Skeletal muscle tissue (tissue), 4 donors: ENCODE results near the gene ZNF718. TPM values are rescaled to one million over a fixed set of nuclear protein-coding genes. Genes with fewer than 3 reads are reported as not detected.
"Not testable (repeated sequence)": the region's sequence is repeated elsewhere in the genome, so short reads cannot be mapped to it uniquely, and the experiment has no call there.

ENCODE experiments used
- H3K27ac ChIP-seq: one replicate; pipeline ENCODE4 v1.7.0; 2013; ENCODE audit warnings: mild to moderate bottlenecking, low read depth, low read length, inconsistent platforms
- H3K27me3 ChIP-seq, 3 donors: one replicate each; pipeline ENCODE4 v1.7.0; 2013; ENCODE audit warnings: low read length in 3 of 3; ENCODE audit not compliant: control insufficient read depth in 3 of 3, insufficient read depth in 3 of 3
- H3K36me3 ChIP-seq, 3 donors: one replicate each; pipeline ENCODE4 v1.7.0; 2013; ENCODE audit warnings: low read length in 3 of 3; ENCODE audit not compliant: control insufficient read depth in 3 of 3, insufficient read depth in 3 of 3
- H3K4me1 ChIP-seq, 3 donors: one replicate each; pipeline ENCODE4 v1.7.0; 2013; ENCODE audit warnings: low read length in 3 of 3, mild to moderate bottlenecking in 3 of 3; ENCODE audit not compliant: control insufficient read depth in 3 of 3, insufficient read depth in 3 of 3
- H3K4me3 ChIP-seq, 3 donors: one replicate each; pipeline ENCODE4 v1.7.0; 2013; ENCODE audit warnings: low read length in 3 of 3
- H3K9ac ChIP-seq, 3 donors: one replicate each; pipeline ENCODE4 v1.7.0; 2013; ENCODE audit warnings: low read length in 3 of 3, mild to moderate bottlenecking in 3 of 3, moderate library complexity in 2 of 3, low read depth in 1 of 3
- H3K9me3 ChIP-seq, 3 donors: one replicate each; pipeline ENCODE4 v1.7.0; 2013; ENCODE audit warnings: low read length in 3 of 3; ENCODE audit not compliant: control insufficient read depth in 3 of 3
- total RNA-seq: library from RNA; depleted of rRNA; stranded (reverse); fragments of >200 nt; gene quantifications from one replicate; pipeline ENCODE4 v1.2.3, GENCODE V29; 2014
- donor health status: Osteomylitis.

Gene ZNF718
- total RNA-seq, 1 donor from 2014 or later, result 5.2 TPM

- Histone ChIP-seq H3K9me3 (peaks cover 0 to 10% (median 5%) of the 10 kb centered on the region in 3 donors), H3K4me1 (no peaks in the 10 kb centered on the region), H3K4me3 (no peak overlapping the region), H3K27me3 (peaks cover 6 to 12% (median 11%) of the 10 kb centered on the region in 3 donors), H3K36me3 (no peaks in the 10 kb centered on the region), H3K9ac (no peak overlapping the region), H3K27ac (no peak overlapping the region)
Observed at GRCh38 chr4:114149-114548, 10.2 kb upstream of the ZNF718 start.

DNA sequence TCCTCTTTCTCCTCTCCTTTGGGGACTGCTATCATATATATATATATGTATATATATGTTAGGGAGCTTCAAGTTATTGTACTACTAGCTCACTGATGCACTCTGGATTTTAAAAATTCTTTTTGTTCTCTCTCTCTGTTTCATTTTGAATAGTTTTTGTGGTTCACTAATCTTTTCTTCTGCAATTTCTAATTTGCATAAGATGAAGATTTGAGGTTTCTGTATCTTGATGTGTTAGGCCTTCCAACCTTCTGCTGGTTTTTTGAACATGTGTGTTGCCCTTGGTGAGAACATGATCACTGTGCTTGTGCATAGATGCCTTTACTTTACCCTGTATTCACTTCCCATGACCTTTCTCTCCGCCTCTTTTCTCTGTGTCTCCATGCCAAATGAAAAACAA is 7.8 kb upstream of the ZNF718 start:
- H3K9ac ChIP-seq, result no peak overlapping the region
- H3K4me1 ChIP-seq, result no peaks in the 10 kb centered on the region
- H3K27me3 ChIP-seq, result no peaks in the 10 kb centered on the region
- H3K27ac ChIP-seq, result no peak overlapping the region
- no peaks in the 10 kb centered on the region for H3K36me3 ChIP-seq
- H3K9me3 ChIP-seq, result peaks cover 2 to 5% (median 2%) of the 10 kb centered on the region in 3 donors
- H3K4me3 ChIP-seq, result no peak overlapping the region

DNA sequence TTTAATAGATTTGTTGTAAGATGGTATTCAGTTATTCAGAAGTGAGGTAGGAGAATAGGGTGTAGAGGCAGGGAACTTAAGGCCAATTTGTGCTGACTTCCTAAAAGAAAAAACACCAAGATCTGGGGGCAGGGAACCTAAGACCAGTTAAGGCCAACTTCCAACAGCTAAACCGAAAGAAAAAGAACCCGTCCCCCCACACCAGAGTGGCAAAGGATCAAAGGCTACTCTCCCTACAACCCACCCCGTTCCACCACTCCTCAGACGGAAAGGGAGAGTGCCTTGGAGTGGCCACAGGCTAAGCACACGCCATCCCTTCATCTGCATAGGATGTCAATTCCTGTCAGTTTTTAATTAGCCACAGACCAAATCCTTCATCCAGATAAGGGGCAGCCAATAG is 3.7 kb upstream of the ZNF718 start:
- peaks cover 0 to 2% (median 0%) of the 10 kb centered on the region in 3 donors for H3K36me3 ChIP-seq
- no peak overlapping the region for H3K27ac ChIP-seq
- H3K9me3 ChIP-seq, result peaks cover 2 to 8% (median 2%) of the 10 kb centered on the region in 3 donors

GRCh38 chr4:121408-122084 is 2.8 kb upstream of the ZNF718 start:
- no peaks in the 10 kb centered on the region for H3K27me3 ChIP-seq
- H3K36me3 ChIP-seq, result peaks cover 0 to 2% (median 2%) of the 10 kb centered on the region in 3 donors
- peaks cover 2 to 8% (median 2%) of the 10 kb centered on the region in 3 donors for H3K9me3 ChIP-seq
- H3K9ac ChIP-seq, result no peak overlapping the region
- H3K4me1 ChIP-seq, result peaks cover 10 to 11% (median 10%) of the 10 kb centered on the region in 3 donors
- H3K27ac ChIP-seq, result no peak overlapping the region
- no peak overlapping the region for H3K4me3 ChIP-seq

More for the DNA sequence above, 3.7 kb upstream of the ZNF718 start:
- Histone ChIP-seq H3K9ac (no peak overlapping the region), H3K4me3 (no peak overlapping the region), H3K27me3 (no peaks in the 10 kb centered on the region), H3K4me1 (peaks cover 6 to 7% (median 7%) of the 10 kb centered on the region in 3 donors)

DNA sequence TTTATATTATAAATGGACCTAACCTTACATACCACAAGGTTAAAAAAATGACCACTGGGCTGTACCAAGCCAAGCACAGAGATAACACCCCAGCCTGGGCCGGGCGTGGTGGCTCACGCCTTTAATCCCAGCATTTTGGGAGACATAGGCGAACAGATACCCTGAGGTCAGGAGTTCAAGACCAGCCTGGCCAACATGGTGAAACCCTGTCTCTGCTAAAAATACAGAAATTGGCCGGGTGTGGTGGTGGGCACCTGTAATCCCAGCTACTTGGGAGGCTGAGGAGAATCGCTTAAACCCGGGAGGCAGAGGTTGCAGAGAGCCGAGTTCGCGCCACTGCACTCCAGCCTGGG is 403 bp upstream of the ZNF718 start:
- Histone ChIP-seq H3K27ac (peak overlapping the region; percentile 71), H3K9ac (peak overlapping the region in 1 of 3 donors; percentile 57), H3K4me3 (peak overlapping the region; percentile 67 to 96 (median 94)), H3K36me3 (peaks cover 2 to 21% (median 8%) of the 10 kb centered on the region in 3 donors), H3K4me1 (peaks cover 10 to 11% (median 10%) of the 10 kb centered on the region in 3 donors)
- not testable (repeated sequence) for H3K9me3 ChIP-seq, H3K27me3 ChIP-seq

DNA sequence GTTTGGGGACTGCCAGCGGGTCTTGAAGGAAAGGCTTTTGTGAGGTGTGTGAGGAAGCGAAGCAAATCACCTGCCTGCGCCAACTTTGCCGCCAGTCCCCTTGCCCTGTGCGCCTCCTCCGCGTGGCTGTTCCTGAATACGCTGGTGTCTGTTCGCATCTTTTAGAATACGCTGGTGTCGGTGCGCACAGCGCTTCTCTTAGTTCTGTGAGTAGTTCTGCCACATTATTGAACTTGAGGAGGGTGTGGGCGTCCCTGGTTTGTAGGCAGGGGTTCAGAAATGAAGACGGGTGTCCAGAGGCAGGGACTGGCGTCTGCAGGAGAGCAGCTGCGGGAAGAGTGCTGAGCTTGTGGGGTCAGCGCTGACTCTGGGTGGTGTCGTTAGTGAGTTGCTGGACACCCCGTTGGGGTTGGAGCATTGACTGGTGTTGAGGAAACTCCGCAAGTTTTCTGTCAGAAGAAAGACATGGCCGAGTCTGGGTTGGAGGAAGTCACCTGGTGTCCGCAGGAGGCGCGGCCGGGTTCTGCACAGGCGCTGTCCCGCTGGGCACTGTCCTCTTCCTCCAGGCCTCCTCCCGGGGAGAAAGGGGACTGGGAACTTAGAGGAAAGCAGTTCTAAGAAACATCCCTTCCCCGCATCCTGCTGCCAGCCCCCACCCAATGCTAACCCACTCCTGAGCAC is 930 bp downstream of the ZNF718 start:
- H3K27ac ChIP-seq, result peak overlapping the region; percentile 71
- peak overlapping the region; percentile 78 to 92 (median 86) for H3K9ac ChIP-seq
- H3K36me3 ChIP-seq, result peaks cover 2 to 29% (median 9%) of the 10 kb centered on the region in 3 donors
- peaks cover 10 to 11% (median 10%) of the 10 kb centered on the region in 3 donors for H3K4me1 ChIP-seq
- H3K27me3 ChIP-seq, result no peaks in the 10 kb centered on the region
- peaks cover 0 to 9% (median 8%) of the 10 kb centered on the region in 3 donors for H3K9me3 ChIP-seq
- peak overlapping the region; percentile 67 to 96 (median 94) for H3K4me3 ChIP-seq

- H3K36me3 ChIP-seq, result peaks cover 2 to 33% (median 9%) of the 10 kb centered on the region in 3 donors
- peaks cover 0 to 9% (median 5%) of the 10 kb centered on the region in 3 donors for H3K9me3 ChIP-seq
- no peaks in the 10 kb centered on the region for H3K27me3 ChIP-seq
- H3K27ac ChIP-seq, result peak overlapping the region; percentile 71
- peaks cover 10 to 11% (median 10%) of the 10 kb centered on the region in 3 donors for H3K4me1 ChIP-seq
- peak overlapping the region in 2 of 3 donors; percentile 86 to 92 for H3K9ac ChIP-seq
- H3K4me3 ChIP-seq, result peak overlapping the region; percentile 67 to 96 (median 94)
Observed at GRCh38 chr4:125833-126232, 1.5 kb downstream of the ZNF718 start.

DNA sequence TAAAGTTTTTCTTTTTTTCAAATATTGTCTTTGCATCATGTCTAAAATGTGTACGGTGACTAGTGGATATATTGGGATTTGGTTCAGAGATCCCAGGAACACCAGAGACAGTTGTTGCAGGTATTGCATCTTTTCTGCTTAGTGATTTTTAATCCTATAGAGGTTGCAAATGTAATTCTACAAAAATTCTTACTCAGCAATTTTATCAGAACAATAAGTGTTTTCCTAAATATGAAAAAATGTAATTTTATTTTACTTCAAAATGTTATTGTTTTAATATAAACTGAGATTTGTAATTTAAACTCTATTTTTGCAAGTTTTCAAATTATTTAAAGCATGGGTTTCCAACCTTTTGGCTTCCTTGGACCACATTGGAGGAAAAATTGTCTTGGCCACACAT is 8.2 kb downstream of the ZNF718 start:
- H3K4me3 ChIP-seq, result no peak overlapping the region
- no peak overlapping the region for H3K27ac ChIP-seq
- H3K4me1 ChIP-seq, result no peaks in the 10 kb centered on the region
- peaks cover 28 to 42% (median 34%) of the 10 kb centered on the region in 3 donors for H3K36me3 ChIP-seq
- peaks cover 2 to 11% (median 9%) of the 10 kb centered on the region in 3 donors for H3K9me3 ChIP-seq
- H3K27me3 ChIP-seq, result no peaks in the 10 kb centered on the region
- H3K9ac ChIP-seq, result no peak overlapping the region

DNA sequence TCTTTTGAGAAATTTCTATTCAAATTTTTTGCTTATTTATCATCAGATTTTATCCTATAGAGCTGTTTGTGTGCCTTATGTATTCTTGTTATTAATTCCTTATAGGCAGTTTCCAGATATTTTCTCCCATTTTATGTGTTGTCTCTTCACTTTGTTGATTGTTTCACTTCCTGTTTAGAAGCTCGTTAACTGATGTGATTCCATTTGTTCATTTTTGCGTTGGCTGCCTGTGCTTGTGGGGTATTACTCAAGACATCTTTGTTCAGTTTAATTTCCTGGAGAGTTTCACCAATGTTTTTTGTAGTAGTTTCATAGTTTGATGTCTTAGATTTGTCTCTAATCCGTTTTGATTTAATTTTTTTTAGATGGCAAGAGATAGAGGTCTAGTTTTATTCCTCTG is 14.6 kb downstream of the ZNF718 start:
- H3K27ac ChIP-seq, result no peak overlapping the region
- peaks cover 2 to 28% (median 13%) of the 10 kb centered on the region in 3 donors for H3K9me3 ChIP-seq
- peaks cover 25 to 55% (median 29%) of the 10 kb centered on the region in 3 donors for H3K36me3 ChIP-seq
- no peaks in the 10 kb centered on the region for H3K27me3 ChIP-seq
- no peaks in the 10 kb centered on the region for H3K4me1 ChIP-seq
- no peak overlapping the region for H3K9ac ChIP-seq
- no peak overlapping the region for H3K4me3 ChIP-seq

DNA sequence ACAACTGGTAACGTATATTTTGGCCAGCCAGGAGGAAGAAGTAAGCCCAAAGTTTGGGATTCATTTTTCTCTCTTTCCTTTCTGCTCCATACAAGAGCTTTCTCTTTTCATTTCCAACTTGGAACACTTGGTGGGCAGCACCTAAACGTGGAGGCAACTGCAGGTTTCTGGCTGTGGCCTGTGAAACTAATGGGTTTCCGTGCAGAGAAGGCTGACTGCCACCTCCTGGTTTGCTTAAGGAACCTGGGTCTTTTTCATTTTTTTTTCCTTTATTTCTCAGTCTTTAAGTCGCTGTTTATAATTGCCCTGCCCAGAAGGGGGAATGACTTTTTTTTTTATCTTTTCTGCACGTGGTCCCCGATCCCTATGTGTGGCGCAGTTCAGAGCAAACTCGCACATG is 15.4 kb downstream of the ZNF718 start:
- H3K4me1 ChIP-seq, result no peaks in the 10 kb centered on the region
- H3K9me3 ChIP-seq, result peaks cover 2 to 28% (median 13%) of the 10 kb centered on the region in 3 donors

More for the DNA sequence above, 15.4 kb downstream of the ZNF718 start:
- Histone ChIP-seq H3K9ac (no peak overlapping the region), H3K27ac (no peak overlapping the region), H3K27me3 (no peaks in the 10 kb centered on the region), H3K4me3 (peak overlapping the region in 1 of 3 donors; percentile 46), H3K36me3 (peaks cover 24 to 52% (median 27%) of the 10 kb centered on the region in 3 donors)
